GM21529 (cell line): ENCODE data around the gene A2ML1.
"Not testable (repeated sequence)": the region's sequence is repeated elsewhere in the genome, so short reads cannot be mapped to it uniquely, and the experiment has no call there.

Experiments used
- ATAC-seq: cut with Tn5 transposase; IDR thresholded peaks from one replicate; pipeline ENCODE4 v1.9.1; 2021; ENCODE audit not compliant: unreplicated experiment

The A2ML1 gene

DNA sequence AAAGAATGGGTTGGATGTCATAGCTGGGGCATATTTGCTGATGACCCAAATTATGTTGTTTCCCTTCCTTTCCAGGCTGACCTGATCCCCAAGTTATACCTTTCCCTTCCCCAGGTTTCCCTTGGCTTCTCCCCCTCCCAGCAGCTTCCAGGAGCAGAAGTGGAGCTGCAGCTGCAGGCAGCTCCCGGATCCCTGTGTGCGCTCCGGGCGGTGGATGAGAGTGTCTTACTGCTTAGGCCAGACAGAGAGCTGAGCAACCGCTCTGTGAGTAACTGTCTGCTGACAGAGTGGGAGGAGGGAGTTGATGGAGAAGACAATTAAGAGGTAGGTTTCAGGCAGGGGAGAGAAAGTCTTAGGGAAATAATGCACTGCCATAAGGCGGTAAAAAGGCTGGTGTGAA is 25.0 kb downstream of the A2ML1 start:
- ATAC-seq, result no peak

GRCh38 chr12:8849876-8850275 is 27.5 kb downstream of the A2ML1 start:
- no peak for ATAC-seq

GRCh38 chr12:8852119-8852518 is 29.7 kb downstream of the A2ML1 start:
- ATAC-seq, result no peak

DNA sequence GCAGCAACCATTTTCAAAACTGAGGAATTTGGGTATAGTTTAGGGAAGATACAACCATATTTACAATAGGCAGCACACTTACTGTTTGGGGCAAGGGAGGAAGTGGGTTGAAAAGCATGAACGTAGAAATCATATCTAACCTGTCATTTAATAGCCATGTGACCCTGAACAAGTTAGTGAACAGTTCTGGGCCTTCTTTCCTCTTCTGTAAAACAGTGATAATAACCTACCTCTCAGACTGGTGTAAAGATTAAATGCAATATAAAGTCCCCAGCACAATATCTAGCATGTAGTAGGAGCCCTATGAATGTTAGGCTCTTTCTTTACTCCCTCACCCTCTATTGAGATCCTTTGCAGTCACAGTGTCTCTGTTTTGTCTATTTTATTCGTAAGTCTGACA is 33.5 kb downstream of the A2ML1 start:
- ATAC-seq, result no peak

- not testable (repeated sequence) for ATAC-seq
Observed at GRCh38 chr12:8859448-8859847, 37.0 kb downstream of the A2ML1 start.

DNA sequence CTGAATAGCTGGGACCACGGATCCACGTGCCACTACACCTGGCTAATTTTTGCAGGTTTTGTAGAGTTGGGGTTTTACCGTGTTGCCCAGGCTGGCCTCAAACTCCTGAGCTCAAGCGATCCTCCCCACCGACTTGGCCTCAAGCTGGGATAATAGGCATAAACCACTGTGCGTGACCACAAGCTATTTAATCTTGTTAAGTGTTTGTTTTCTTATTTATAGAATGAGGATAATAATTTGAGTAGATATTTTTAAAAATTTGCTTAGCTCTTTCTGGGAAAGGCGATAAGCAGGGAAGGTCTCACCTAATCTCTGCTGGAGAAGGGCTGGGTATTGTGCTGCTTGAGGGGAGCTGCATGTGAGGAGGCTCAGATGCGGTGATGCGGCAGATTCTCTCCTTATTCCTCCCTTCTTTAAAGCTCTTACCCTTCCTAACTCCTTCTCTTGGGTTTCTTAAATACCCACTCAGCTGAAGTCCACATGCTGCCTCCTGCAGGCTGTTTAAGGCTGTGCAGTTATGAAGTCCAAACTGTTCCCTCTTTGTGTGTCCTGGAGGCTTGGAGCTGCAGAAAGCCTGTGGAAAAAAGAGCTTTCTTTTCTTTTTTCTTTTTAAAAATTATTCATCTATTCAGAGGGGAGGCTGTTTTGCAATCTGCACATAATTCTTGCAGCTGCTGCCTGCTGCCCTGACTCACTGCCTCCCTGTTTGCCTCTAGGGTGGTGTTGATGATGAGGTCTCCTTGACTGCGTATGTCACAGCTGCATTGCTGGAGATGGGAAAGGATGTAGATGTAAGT is 37.9 kb downstream of the A2ML1 start:
- no peak for ATAC-seq

DNA sequence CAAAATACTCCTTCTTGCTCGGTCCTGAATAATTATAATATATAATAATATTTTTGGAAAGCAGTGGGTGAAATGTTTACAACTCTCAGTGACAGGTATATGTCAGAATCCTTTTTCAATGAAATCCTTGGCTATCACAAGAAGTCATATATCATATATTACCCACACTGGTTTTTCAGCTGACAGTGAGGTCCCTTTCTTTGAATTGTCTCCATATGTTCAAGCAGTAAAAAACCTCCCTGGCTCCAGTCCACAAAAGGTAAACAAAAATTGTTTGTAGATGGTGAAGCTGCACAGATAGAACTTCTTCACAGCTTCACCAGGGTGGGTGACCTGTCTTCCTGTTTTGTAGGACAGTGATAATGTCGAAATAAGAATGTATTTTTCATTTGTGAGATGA is 44.0 kb downstream of the A2ML1 start:
- ATAC-seq, result no peak

GRCh38 chr12:8867009-8867408 is 44.6 kb downstream of the A2ML1 start:
- no peak for ATAC-seq

DNA sequence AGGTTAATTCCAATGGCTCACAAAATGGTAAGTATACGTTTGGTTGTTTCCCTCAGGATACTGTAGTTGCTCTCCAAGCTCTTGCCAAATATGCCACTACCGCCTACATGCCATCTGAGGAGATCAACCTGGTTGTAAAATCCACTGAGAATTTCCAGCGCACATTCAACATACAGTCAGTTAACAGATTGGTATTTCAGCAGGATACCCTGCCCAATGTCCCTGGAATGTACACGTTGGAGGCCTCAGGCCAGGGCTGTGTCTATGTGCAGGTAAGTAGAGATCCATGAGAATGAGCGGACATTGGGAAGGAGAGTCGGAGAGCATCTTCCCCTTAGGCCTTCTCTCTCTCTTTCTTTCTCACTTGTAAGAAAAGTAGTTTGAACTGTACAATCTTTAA is 45.4 kb downstream of the A2ML1 start:
- no peak for ATAC-seq

GRCh38 chr12:8870586-8870985 is 48.2 kb downstream of the A2ML1 start:
- no peak for ATAC-seq

GRCh38 chr12:8871068-8871467 is 48.6 kb downstream of the A2ML1 start:
- ATAC-seq, result no peak

DNA sequence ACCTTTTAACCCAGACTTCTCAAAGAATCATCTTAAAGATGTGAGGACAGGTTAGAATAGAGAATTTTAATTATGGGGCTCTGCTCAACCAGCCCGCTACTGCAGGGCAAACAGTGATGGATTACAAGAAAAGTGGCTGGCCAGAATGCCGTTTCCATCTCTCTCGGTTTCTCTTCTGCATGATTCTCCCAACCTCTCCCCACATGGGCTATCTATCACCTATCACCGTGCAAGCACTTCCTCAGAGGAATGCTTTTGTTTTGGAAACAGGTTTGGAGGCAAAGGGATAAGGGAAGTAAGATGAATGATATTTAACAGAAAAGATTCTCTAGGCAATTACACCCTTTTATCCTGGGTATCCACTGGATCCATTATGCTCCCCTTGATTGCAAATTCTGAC is 54.5 kb downstream of the A2ML1 start:
- no peak for ATAC-seq

DNA sequence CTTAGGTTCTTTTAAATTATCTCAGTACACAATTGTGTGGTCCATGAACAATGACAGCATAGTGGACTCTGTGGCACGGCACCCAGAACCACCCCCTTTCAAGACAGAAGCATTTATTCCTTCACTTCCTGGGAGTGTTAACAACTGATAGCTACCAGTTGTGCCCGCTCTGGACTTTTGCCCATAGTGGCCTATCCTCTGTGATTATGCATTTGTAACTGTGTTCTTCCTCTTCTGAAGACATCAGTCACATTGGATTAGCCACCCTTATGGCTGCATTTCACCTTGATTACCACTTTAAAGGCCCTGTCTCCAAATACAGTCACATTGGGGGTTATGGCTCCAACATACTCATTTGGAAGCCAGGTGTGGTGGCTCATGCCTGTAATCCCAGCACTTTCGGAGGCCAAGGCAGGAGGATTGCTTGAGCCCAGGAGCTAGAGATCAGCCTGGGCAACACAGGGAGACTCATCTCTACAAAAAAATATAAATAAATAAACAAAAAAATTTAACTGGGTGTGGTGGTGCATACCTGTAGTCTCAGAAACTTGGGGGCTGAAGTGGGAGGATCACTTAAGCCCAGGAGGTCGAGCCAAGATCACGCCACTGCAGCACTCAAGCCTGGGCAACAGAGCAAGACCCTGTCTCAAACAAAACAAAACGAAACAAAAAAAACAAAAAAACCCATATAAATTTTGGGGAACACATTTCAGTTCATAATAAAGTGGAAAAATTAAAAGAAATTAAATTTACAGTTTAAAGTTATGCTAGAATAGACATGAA is 64.3 kb downstream of the A2ML1 start:
- no peak for ATAC-seq

GRCh38 chr12:8887285-8887715 is 64.9 kb downstream of the A2ML1 start:
- ATAC-seq, result no peak

- no peak for ATAC-seq
Observed at GRCh38 chr12:8890313-8891085, 68.1 kb downstream of the A2ML1 start.

DNA sequence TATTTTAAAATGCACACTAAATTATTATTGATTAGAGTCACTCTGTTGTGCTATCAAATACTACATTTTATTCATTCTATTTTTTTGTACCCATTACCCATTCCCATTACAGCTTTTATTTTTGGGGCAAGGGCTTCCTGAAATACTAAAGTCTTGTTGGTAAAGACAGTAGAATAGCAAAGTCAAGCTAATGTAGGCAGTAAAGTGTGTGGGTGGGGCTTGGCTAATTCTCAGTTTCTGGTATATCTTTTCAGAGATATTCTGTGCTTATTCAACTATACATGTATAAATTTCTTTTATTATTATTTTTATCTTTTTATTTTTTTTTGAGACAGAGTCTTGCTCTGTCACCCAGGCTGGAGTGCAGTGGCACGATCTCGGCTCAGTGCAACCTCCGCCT is 69.6 kb downstream of the A2ML1 start:
- ATAC-seq, result no peak

DNA sequence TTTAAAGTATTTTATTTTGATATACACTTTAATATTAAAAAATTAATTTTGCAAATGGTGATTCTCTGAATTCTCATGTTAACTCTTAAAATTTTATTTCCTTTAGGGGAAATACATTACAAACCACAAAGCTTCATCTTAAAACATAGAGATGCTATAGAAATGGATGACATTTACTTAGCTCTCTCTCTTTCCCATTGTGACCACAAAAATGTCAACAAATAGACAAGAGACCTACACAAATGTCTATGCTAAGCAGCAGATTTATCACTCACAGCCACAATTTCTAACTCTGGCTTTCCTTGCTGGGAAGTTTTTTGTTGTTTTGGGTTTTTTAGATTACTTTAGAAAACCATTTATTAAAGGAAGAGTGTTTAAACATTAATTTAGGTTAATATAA is 72.0 kb downstream of the A2ML1 start:
- no peak for ATAC-seq

- ATAC-seq, result no peak
Observed at GRCh38 chr12:8894986-8895385, 72.6 kb downstream of the A2ML1 start.

GRCh38 chr12:8897081-8897480 is 74.7 kb downstream of the A2ML1 start:
- ATAC-seq, result no peak

GRCh38 chr12:8899830-8900229 is 77.4 kb downstream of the A2ML1 start:
- ATAC-seq, result no peak

DNA sequence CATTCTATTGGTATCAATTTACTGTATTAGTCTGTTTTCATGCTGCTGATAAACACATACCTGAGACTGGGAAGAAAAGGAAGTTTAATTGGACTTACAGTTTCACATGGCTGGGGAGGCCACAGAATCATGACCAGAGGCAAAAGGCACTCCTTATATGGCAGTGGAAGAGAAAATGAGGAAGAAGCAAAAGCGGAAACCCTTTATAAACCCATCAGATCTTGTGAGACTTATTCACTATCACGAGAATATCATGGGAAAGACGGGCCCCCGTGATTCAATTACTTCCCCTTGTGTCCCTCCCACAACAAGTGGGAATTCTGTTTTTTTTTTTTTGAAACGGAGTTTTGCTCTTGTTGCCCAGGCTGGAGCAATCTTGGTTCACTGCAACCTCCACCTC is 80.3 kb downstream of the A2ML1 start:
- not testable (repeated sequence) for ATAC-seq

DNA sequence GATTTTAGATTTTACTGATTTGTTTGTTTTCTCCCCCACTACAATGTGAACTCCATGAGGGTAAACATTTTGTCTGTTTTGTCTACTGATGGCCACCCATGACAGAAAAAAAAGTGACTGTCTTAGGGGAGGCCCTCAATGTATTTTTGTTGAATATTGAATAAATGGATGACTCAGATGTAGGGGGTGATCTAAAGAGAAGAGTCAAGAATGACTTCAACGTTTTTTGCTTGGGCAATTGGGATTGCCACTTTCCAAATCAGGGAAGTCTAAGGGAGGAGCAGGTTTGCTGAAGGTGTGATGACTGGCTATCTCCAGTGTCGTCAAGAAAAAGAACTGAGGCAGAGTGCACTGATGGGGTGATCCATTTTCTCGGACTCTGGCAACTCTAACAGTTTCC is 81.2 kb downstream of the A2ML1 start:
- no peak for ATAC-seq
